Right atrium auricular region (tissue), 2 donors: ENCODE results near the gene GFOD1. TPM values are rescaled to one million over a fixed set of nuclear protein-coding genes. Genes with fewer than 3 reads are reported as not detected.
A peak's percentile ranks its signal among the peaks of the same experiment; 100 is the strongest.

Experiments
- DNase-seq: peaks from one replicate; pipeline ENCODE4 v3.0.0-alpha.2; 2019; ENCODE audit warnings: low spot score
- H3K27ac ChIP-seq, 2 donors: fragments of 200-600 bp; sonication (generic); 1 replicate in 1 of 2; 2 replicates in 1 of 2; pipeline ENCODE4 v1.5.1; 2016 to 2019
- H3K27me3 ChIP-seq, 2 donors: fragments of 200-600 bp; sonication (generic); one replicate each; pipeline versions ENCODE4 v1.5.1 to v1.6.0; 2017 to 2019
- H3K36me3 ChIP-seq: fragments of 200-600 bp; sonication (generic); one replicate; pipeline ENCODE4 v1.5.1; 2016
- H3K4me1 ChIP-seq, 2 donors: fragments of 200-600 bp; sonication (generic); one replicate each; pipeline versions ENCODE4 v1.5.1 to v1.6.0; 2017 to 2019
- H3K4me3 ChIP-seq, 2 donors: fragments of 200-600 bp; sonication (generic); 1 replicate in 1 of 2; 2 replicates in 1 of 2; pipeline ENCODE4 v1.5.1; 2017 to 2019; ENCODE audit warnings: mild to moderate bottlenecking in 1 of 2, moderate library complexity in 1 of 2
- H3K9me3 ChIP-seq, 2 donors: fragments of 200-600 bp; sonication (generic); one replicate each; pipeline ENCODE4 v1.5.1; 2019
- CTCF ChIP-seq, 2 donors: fragments of 200-600 bp; sonication (generic); IDR thresholded peaks; one replicate each; pipeline ENCODE4 v1.5.1; 2019; ENCODE audit warnings: antibody characterized with exemption in 2 of 2
- total RNA-seq, 2 donors: library from RNA; depleted of rRNA; stranded (reverse); fragments of >200 nt; gene quantifications; one replicate each; pipeline ENCODE4 v1.1.0, GENCODE V29; 2016

Gene GFOD1
- total RNA-seq, 2 donors from 2014 or later, result 66.2 to 96.3 TPM

GRCh38 chr6:13524801-13525508 lies 37.6 kb upstream of the GFOD1 start:
- DNase-seq, result no peak
- peak overlapping the region; percentile 84 to 90 for H3K27ac ChIP-seq
- H3K36me3 ChIP-seq, result no peaks in the 10 kb centered on the region
- H3K4me3 ChIP-seq, result no peak overlapping the region
- peaks cover 0 to 46% of the 10 kb centered on the region in 2 donors for H3K4me1 ChIP-seq
- no peaks in the 10 kb centered on the region for H3K27me3 ChIP-seq
- no peak for TF ChIP-seq CTCF (IDR thresholded peaks at IDR 0.05)
- H3K9me3 ChIP-seq, result no peaks in the 10 kb centered on the region

DNA sequence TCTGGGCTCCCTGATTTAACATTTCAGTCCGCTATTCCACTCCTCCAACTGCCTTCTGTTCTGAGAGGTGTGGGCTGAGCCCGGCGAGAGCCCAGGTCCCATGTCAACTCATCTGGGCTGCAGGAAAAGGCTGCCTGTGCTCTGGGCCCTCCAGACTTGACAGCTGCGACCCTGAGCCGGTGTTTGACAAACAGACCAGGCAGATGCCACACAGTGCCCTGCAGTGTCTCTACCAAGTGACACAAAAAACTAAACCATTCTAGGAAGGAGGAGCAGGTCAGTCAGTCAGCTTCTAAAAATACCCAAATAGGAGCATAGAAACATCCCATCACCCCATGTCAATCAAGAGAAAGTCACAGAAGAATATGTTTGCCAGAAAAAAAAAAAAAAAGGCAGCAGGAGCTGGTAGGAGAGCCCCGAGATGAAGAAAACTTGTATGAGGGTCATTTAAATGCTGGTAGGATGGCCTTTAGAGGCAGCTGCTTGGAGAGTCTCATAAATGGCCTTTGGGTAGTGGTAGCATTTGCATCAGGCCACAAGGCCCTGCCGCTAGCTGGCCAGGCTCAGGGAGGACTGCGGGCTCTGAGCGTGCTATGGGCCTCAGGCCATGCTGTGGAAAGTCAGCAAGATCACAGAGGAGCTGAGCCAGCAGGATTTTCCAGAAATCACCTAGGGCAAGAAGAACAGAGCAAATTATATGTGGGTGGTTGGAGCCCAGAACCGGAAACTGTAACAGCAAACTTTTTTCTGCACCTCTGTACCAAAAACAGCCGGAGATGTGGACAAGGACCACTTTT lies 36.6 kb upstream of the GFOD1 start:
- no peak for TF ChIP-seq CTCF (IDR thresholded peaks at IDR 0.05)
- H3K4me3 ChIP-seq, result no peak overlapping the region
- peak overlapping the region; percentile 84 to 90 for H3K27ac ChIP-seq

GRCh38 chr6:13522656-13523055 lies 35.3 kb upstream of the GFOD1 start:
- H3K27ac ChIP-seq, result peak overlapping the region; percentile 84 to 90
- no peaks in the 10 kb centered on the region for H3K27me3 ChIP-seq
- H3K4me1 ChIP-seq, result peaks cover 0 to 33% of the 10 kb centered on the region in 2 donors
- TF ChIP-seq CTCF (IDR thresholded peaks at IDR 0.05), result no peak
- no peaks in the 10 kb centered on the region for H3K36me3 ChIP-seq
- no peak for DNase-seq
- no peaks in the 10 kb centered on the region for H3K9me3 ChIP-seq
- H3K4me3 ChIP-seq, result no peak overlapping the region

More for the DNA sequence above, 36.6 kb upstream of the GFOD1 start:
- no peak for DNase-seq
- Histone ChIP-seq H3K4me1 (peaks cover 0 to 44% of the 10 kb centered on the region in 2 donors), H3K9me3 (no peaks in the 10 kb centered on the region), H3K27me3 (no peaks in the 10 kb centered on the region), H3K36me3 (no peaks in the 10 kb centered on the region)

DNA sequence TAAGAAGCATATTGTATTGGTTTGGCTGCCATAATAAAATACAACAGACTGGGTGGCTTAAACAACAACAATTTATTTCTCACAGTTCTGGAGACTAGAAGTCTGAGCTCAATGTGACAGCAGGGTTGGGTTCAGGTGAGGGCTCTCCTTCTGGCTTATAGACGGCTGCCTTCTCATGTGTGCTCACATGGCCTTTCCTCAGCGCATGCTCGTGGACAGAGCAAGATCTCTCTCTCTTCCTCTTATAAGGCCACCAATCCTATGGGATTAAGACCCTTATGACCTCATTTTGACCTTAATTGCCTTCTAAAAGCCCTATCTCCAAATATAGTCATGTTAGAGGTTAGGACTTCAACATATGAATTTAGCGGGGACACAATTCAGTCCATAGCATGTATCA lies 32.4 kb upstream of the GFOD1 start:
- H3K4me3 ChIP-seq, result no peak overlapping the region
- H3K36me3 ChIP-seq, result no peaks in the 10 kb centered on the region
- no peaks in the 10 kb centered on the region for H3K9me3 ChIP-seq
- no peak for DNase-seq
- H3K4me1 ChIP-seq, result peaks cover 0 to 19% of the 10 kb centered on the region in 2 donors
- TF ChIP-seq CTCF (IDR thresholded peaks at IDR 0.05), result no peak
- H3K27ac ChIP-seq, result no peak overlapping the region
- H3K27me3 ChIP-seq, result no peaks in the 10 kb centered on the region

- no peaks in the 10 kb centered on the region for H3K36me3 ChIP-seq
- no peak for DNase-seq
- H3K9me3 ChIP-seq, result no peaks in the 10 kb centered on the region
- peak overlapping the region in 1 of 2 donors; percentile 91 for H3K27ac ChIP-seq
- no peak for TF ChIP-seq CTCF (IDR thresholded peaks at IDR 0.05)
- peaks cover 0 to 10% of the 10 kb centered on the region in 2 donors for H3K4me1 ChIP-seq
- no peak overlapping the region for H3K4me3 ChIP-seq
- H3K27me3 ChIP-seq, result no peaks in the 10 kb centered on the region
Observed at GRCh38 chr6:13517116-13517515, 29.7 kb upstream of the GFOD1 start.
